Left lobe of liver (tissue), 2 donors: ENCODE measurements around the gene STAP2. TPM values are rescaled to one million over a fixed set of nuclear protein-coding genes. Genes with fewer than 3 reads are reported as not detected.

Source experiments
- ATAC-seq: fragments of 200-7000 bp; cut with Tn5 transposase; one replicate; pipeline ENCODE4 v1.9.1; 2020; ENCODE audit warnings: mild to moderate bottlenecking, moderate library complexity
- DNase-seq: peaks from one replicate; pipeline ENCODE4 v3.0.0-alpha.2; 2020; ENCODE audit warnings: low spot score
- total RNA-seq: library from RNA; stranded (reverse); gene quantifications from one replicate; pipeline ENCODE4 v1.2.1, GENCODE V29; 2021
- donor health status: DM: no; HTN: no; CAD: no; lungs with moderate emphysema.
- donor health status: DM: no; HTN: yes; CAD: no.

The STAP2 gene
- 31.8 TPM for total RNA-seq

- peak; percentile 77 for DNase-seq
- ATAC-seq = peak; percentile 45
Observed at GRCh38 chr19:4338441-4339355, at the start of gene STAP2. Gene STAP2 (minus strand): TSS chr19:4338827. CDS start chr19:4338753, 74 bp downstream.

- ATAC-seq (no peak), DNase-seq (no peak)
Observed at GRCh38 chr19:4386041-4386782, 47.6 kb upstream of the STAP2 start.

- ATAC-seq (no peak), DNase-seq (no peak)
Observed at GRCh38 chr19:4385291-4386040, 46.8 kb upstream of the STAP2 start.

GRCh38 chr19:4380254-4380727 lies 41.7 kb upstream of the STAP2 start:
- peak; percentile 18 for ATAC-seq
- no peak for DNase-seq

- ATAC-seq (peak; percentile 82), DNase-seq (peak; percentile 85)
Observed at GRCh38 chr19:4379383-4380253, 41.0 kb upstream of the STAP2 start.

- no peak for DNase-seq
- no peak for ATAC-seq
Observed at GRCh38 chr19:4378886-4379285, 40.3 kb upstream of the STAP2 start.

GRCh38 chr19:4376991-4377781 lies 38.6 kb upstream of the STAP2 start:
- ATAC-seq = peak; percentile 4

GRCh38 chr19:4376671-4376990 lies 38.0 kb upstream of the STAP2 start:
- DNase-seq (no peak), ATAC-seq (no peak)

More at GRCh38 chr19:4376991-4377781, 38.6 kb upstream of the STAP2 start:
- no peak for DNase-seq

GRCh38 chr19:4376028-4376670 lies 37.5 kb upstream of the STAP2 start:
- DNase-seq = no peak
- ATAC-seq = no peak

GRCh38 chr19:4375164-4376027 lies 36.8 kb upstream of the STAP2 start:
- DNase-seq (peak; percentile 55), ATAC-seq (no peak)

GRCh38 chr19:4374498-4375163 lies 36.0 kb upstream of the STAP2 start:
- ATAC-seq (peak; percentile 36), DNase-seq (no peak)

- DNase-seq = no peak
- peak; percentile 59 for ATAC-seq
Observed at GRCh38 chr19:4373601-4374497, 35.2 kb upstream of the STAP2 start.

- ATAC-seq (no peak), DNase-seq (no peak)
Observed at GRCh38 chr19:4373013-4373367, 34.4 kb upstream of the STAP2 start.

- no peak for ATAC-seq
- DNase-seq = no peak
Observed at GRCh38 chr19:4372165-4373012, 33.8 kb upstream of the STAP2 start.
